Smooth muscle cell (in vitro differentiated cells): Measurements from ENCODE around the gene ATF4. TPM values are rescaled to one million over a fixed set of nuclear protein-coding genes. Genes with fewer than 3 reads are reported as not detected.

ENCODE experiments used
- DNase-seq: peaks from one replicate; lab custom pipeline; 2025; ENCODE audit not compliant: unreplicated experiment; lab: John Stamatoyannopoulos, UW
- H2AFZ ChIP-seq: fragments of 200-600 bp; sonication (generic); 2 replicates; pipeline ENCODE4 v1.6.0; 2016; ENCODE audit warnings: antibody characterized with exemption, low read depth, mild to moderate bottlenecking
- H3F3A ChIP-seq: fragments of 200-600 bp; sonication (generic); 2 replicates; pipeline ENCODE4 v1.6.0; 2017; ENCODE audit warnings: antibody characterized with exemption, low read depth
- H3K27ac ChIP-seq: fragments of 200-600 bp; sonication (generic); 2 replicates; pipeline ENCODE4 v1.5.1; 2016; ENCODE audit warnings: low read depth, mild to moderate bottlenecking
- H3K27me3 ChIP-seq: fragments of 200-600 bp; sonication (generic); 2 replicates; pipeline ENCODE4 v1.6.1; 2016; ENCODE audit warnings: low read depth, mild to moderate bottlenecking
- H3K36me3 ChIP-seq: fragments of 200-600 bp; sonication (generic); 2 replicates; pipeline ENCODE4 v1.5.1; 2016; ENCODE audit warnings: low read depth
- H3K4me1 ChIP-seq: fragments of 200-600 bp; sonication (generic); 2 replicates; pipeline ENCODE4 v1.5.1; 2016; ENCODE audit warnings: low read depth
- H3K4me2 ChIP-seq: fragments of 200-600 bp; sonication (generic); 2 replicates; pipeline ENCODE4 v1.6.0; 2016; ENCODE audit warnings: mild to moderate bottlenecking
- H3K4me3 ChIP-seq: fragments of 200-600 bp; sonication (generic); 2 replicates; pipeline ENCODE4 v1.5.1; 2016; ENCODE audit warnings: mild to moderate bottlenecking
- H3K79me2 ChIP-seq: fragments of 200-600 bp; sonication (generic); 2 replicates; pipeline ENCODE4 v1.6.0; 2016; ENCODE audit warnings: low read depth, mild to moderate bottlenecking
- H3K9ac ChIP-seq: fragments of 200-600 bp; sonication (generic); 2 replicates; pipeline ENCODE4 v1.6.0; 2016; ENCODE audit warnings: low read depth
- H3K9me3 ChIP-seq: fragments of 200-600 bp; sonication (generic); replicated peaks from 2 replicates; pipeline ENCODE4 v1.5.1; 2016; ENCODE audit warnings: low read depth
- H4K20me1 ChIP-seq: fragments of 200-600 bp; sonication (generic); 2 replicates; pipeline ENCODE4 v1.6.0; 2016; ENCODE audit warnings: low read depth
- WGBS: methylation state at CpG from one replicate; pipeline ENCODE4 v1.1.7; 2016; ENCODE audit warnings: low lambda C conversion rate; 5-methylcytosine and 5-hydroxymethylcytosine counted together
- polyA plus RNA-seq: library from polyadenylated mRNA; unstranded; fragments of >200 nt; fragmentation: Nextera tagmentation; extraction: Ambion mirVana; gene quantifications from 2 replicates; pipeline ENCODE4 v1.2.1, GENCODE V29; 2016
- total RNA-seq: library from RNA; depleted of rRNA; stranded (reverse); fragments of >200 nt; gene quantifications from 2 replicates; pipeline ENCODE4 v1.2.3, GENCODE V29; 2014
- TF ChIP-seq, protein P1 (sequence below): fragments of 200-600 bp; sonication (generic); IDR thresholded peaks from 2 replicates; pipeline ENCODE4 v1.5.1; 2017; ENCODE audit warnings: borderline replicate concordance, mild to moderate bottlenecking, antibody characterized with exemption; ENCODE audit not compliant: insufficient read depth, poor library complexity, severe bottlenecking

Gene ATF4
- total and polyA plus RNA-seq, 2 experiments from 2014 or later: 288 to 421 TPM

DNA sequence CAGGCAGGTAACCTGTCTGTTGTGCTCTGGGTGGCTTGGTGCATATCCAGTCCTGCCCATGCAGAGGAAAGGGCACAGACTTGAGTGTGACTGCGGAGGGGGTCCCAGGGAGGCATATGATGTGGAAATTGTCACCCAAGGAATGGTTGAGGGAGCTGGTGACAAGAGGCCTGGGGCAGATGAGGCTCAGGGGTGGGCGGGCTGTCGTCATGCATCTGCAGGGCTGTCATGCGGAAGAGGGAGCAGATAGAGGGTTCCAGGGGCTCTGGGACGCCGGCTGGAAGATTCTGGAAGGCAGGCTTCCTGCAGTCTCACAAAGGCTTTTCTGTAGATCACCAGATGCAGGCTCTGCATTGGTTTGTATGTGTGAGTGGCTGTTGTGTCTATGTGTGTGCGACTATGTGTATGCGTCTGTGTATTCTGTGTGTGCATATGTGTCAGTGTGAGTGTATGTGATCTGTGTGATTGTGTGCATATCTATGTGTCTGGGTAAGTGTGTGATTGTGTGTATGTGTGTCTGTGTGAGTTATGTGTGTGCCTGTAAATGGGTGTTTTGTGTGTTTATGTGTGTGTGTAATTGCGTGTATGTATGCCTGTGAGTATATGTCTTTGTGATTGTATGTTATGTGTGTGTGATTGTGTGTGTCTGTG is 42.6 kb downstream of the ATF4 start:
- H3K9ac ChIP-seq: no peak overlapping the region
- WGBS: 78% methylated on average over 6 of the region's 9 CpGs
- no peak overlapping the region for H3K4me3 ChIP-seq
- no peak overlapping the region for H3K4me2 ChIP-seq
- H3K27ac ChIP-seq: no peak overlapping the region
- no peak for DNase-seq
- no peaks in the 10 kb centered on the region for H3K79me2 ChIP-seq
- H3K4me1 ChIP-seq: no peaks in the 10 kb centered on the region
- H3F3A ChIP-seq: no peaks in the 10 kb centered on the region
- H3K9me3 ChIP-seq: no peaks in the 10 kb centered on the region
- TF ChIP-seq, protein P1, sequence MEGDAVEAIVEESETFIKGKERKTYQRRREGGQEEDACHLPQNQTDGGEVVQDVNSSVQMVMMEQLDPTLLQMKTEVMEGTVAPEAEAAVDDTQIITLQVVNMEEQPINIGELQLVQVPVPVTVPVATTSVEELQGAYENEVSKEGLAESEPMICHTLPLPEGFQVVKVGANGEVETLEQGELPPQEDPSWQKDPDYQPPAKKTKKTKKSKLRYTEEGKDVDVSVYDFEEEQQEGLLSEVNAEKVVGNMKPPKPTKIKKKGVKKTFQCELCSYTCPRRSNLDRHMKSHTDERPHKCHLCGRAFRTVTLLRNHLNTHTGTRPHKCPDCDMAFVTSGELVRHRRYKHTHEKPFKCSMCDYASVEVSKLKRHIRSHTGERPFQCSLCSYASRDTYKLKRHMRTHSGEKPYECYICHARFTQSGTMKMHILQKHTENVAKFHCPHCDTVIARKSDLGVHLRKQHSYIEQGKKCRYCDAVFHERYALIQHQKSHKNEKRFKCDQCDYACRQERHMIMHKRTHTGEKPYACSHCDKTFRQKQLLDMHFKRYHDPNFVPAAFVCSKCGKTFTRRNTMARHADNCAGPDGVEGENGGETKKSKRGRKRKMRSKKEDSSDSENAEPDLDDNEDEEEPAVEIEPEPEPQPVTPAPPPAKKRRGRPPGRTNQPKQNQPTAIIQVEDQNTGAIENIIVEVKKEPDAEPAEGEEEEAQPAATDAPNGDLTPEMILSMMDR: no peak
- no peaks in the 10 kb centered on the region for H3K36me3 ChIP-seq
- peaks cover 47% of the 10 kb centered on the region for H3K27me3 ChIP-seq
- H2AFZ ChIP-seq: no peak overlapping the region
- H4K20me1 ChIP-seq: no peaks in the 10 kb centered on the region

DNA sequence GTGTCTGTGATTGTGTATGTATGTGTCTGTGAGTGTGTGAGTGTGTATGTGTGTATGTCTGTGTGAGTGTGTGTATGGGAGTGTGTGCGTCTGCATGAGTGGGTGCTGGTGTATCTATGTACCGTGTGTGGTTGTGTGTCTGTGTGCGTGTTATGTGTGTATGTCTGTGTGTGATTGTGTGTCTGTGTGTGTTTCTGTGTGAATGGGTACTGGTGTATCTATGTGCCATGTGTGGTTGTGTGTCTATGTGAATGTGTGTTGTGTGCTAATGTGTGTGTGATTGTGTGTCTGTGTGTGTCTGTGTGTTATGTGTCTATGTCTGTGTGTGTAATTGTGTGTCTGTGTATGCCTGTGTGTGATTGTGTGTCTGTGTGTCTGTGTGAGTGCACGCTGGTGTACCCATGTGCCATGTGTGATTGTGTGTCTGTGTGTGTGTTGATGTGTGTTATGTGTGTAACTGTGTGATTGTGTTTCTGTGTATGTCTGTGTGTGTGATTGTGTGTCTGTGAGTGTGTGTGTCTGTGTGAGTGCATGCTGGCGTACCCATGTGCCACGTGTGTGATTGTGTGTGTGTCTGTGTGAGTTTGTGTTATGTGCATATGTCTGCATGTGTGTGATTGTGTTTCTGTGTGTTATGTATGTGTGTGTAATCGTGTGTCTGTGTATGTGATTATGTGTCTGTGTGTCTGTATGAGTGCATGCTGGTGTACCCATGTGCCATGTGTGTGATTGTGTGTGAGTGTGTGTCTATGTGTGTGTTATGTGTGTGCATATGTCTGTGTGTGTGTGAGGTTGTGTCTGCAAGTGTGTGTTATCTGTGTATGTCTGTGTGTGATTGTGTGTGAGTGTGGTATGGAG is 43.4 kb downstream of the ATF4 start:
- Histone ChIP-seq H2AFZ (no peak overlapping the region), H3F3A (no peaks in the 10 kb centered on the region), H3K27me3 (peaks cover 39% of the 10 kb centered on the region), H4K20me1 (no peaks in the 10 kb centered on the region), H3K27ac (no peak overlapping the region), H3K36me3 (no peaks in the 10 kb centered on the region), H3K9me3 (no peaks in the 10 kb centered on the region), H3K4me2 (no peak overlapping the region), H3K79me2 (no peaks in the 10 kb centered on the region), H3K4me1 (no peaks in the 10 kb centered on the region), H3K9ac (no peak overlapping the region), H3K4me3 (no peak overlapping the region)
- DNase-seq: no peak
- WGBS: 89% methylated on average over 7 of the region's 7 CpGs
- TF ChIP-seq, protein P1: no peak

DNA sequence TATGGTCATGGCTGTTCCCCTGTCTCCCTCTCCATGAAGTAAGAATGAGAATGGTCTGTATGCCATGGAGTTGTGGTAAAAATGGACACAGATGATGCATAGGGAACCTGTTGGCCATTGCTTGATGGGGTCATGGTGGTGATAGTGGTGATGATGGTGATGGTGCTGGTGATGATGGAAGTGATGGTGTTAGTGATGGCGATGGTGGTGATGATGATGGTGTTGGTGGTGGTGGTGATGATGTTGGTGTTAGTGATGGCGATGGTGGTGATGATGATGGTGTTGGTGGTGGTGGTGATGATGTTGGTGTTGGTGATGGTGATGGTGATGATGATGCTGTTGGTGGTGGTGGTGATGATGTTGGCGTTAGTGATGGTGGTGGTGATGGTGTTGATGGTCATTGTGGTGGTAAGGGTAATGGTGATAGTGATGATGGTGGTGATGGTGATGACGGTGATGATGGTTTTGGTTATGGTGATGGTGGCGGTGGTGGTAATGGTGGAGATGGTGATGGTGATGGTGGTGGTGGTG is 45.1 kb downstream of the ATF4 start:
- Histone ChIP-seq H3K9ac (no peak overlapping the region), H3K27me3 (peaks cover 22% of the 10 kb centered on the region), H4K20me1 (no peaks in the 10 kb centered on the region), H3K27ac (no peak overlapping the region), H2AFZ (no peak overlapping the region), H3K4me2 (no peak overlapping the region), H3K4me3 (no peak overlapping the region), H3K9me3 (no peaks in the 10 kb centered on the region), H3K79me2 (no peaks in the 10 kb centered on the region), H3K4me1 (no peaks in the 10 kb centered on the region), H3F3A (no peaks in the 10 kb centered on the region), H3K36me3 (no peaks in the 10 kb centered on the region)
- TF ChIP-seq, protein P1: no peak
- no peak for DNase-seq
- 91% methylated on average over 5 of the region's 5 CpGs for WGBS
